GM23338 (cell line): ENCODE data around the gene SHISA9. TPM values are rescaled to one million over a fixed set of nuclear protein-coding genes. Genes with fewer than 3 reads are reported as not detected.

Experiments used
- ATAC-seq: fragments of 200-7000 bp; cut with Tn5 transposase; 3 replicates; pipeline ENCODE4 v1.9.1; 2020
- DNase-seq: peaks from one replicate; pipeline ENCODE4 v3.0.0-alpha.2; 2015; ENCODE audit warnings: low spot score
- H2AFZ ChIP-seq: fragments of 200-600 bp; sonication (generic); 2 replicates; pipeline ENCODE4 v1.8.0; 2016; ENCODE audit warnings: antibody characterized with exemption, mild to moderate bottlenecking, moderate library complexity
- H3F3A ChIP-seq: fragments of 200-600 bp; sonication (generic); replicated peaks from 2 replicates; pipeline ENCODE4 v1.8.0; 2017; ENCODE audit warnings: antibody characterized with exemption, mixed run types, low read depth
- H3K27ac ChIP-seq: fragments of 200-600 bp; sonication (generic); 2 replicates; pipeline ENCODE4 v1.6.1; 2016; ENCODE audit warnings: low read depth
- H3K27me3 ChIP-seq: fragments of 200-600 bp; sonication (generic); 2 replicates; pipeline ENCODE4 v1.8.0; 2016; ENCODE audit warnings: mild to moderate bottlenecking, mixed run types, moderate library complexity; ENCODE audit not compliant: insufficient read depth
- H3K36me3 ChIP-seq: fragments of 200-600 bp; sonication (generic); 2 replicates; pipeline ENCODE4 v1.8.0; 2016; ENCODE audit warnings: mild to moderate bottlenecking; ENCODE audit not compliant: insufficient read depth
- H3K4me1 ChIP-seq: fragments of 200-600 bp; sonication (generic); 2 replicates; pipeline ENCODE4 v1.8.0; 2016; ENCODE audit warnings: mild to moderate bottlenecking, moderate library complexity; ENCODE audit not compliant: insufficient read depth
- H3K4me2 ChIP-seq: fragments of 200-600 bp; sonication (generic); 2 replicates; pipeline ENCODE4 v1.7.1; 2017; ENCODE audit warnings: mixed run types
- H3K4me3 ChIP-seq: fragments of 200-600 bp; sonication (generic); 2 replicates; pipeline ENCODE4 v1.6.1; 2016; ENCODE audit warnings: mixed run types
- H3K79me2 ChIP-seq: fragments of 200-600 bp; sonication (generic); replicated peaks from 2 replicates; pipeline ENCODE4 v1.8.0; 2017; ENCODE audit warnings: mild to moderate bottlenecking; ENCODE audit not compliant: insufficient read depth
- H3K9me2 ChIP-seq: fragments of 200-600 bp; sonication (generic); 2 replicates; pipeline ENCODE4 v1.8.0; 2017; ENCODE audit not compliant: insufficient read depth
- H4K20me1 ChIP-seq: fragments of 200-600 bp; sonication (generic); replicated peaks from 2 replicates; pipeline ENCODE4 v1.8.0; 2017; ENCODE audit warnings: mild to moderate bottlenecking; ENCODE audit not compliant: insufficient read depth
- H3K27ac Mint-ChIP-seq: 2 replicates; pipeline ENCODE4 v1.8.0; 2020; ENCODE audit warnings: inconsistent platforms, mild to moderate bottlenecking, moderate library complexity, mixed read lengths
- H3K27me3 Mint-ChIP-seq: 3 replicates; pipeline ENCODE4 v1.8.0; 2022; ENCODE audit warnings: low read depth, mild to moderate bottlenecking, moderate library complexity, mixed read lengths, inconsistent platforms; ENCODE audit not compliant: insufficient read depth, poor library complexity
- H3K36me3 Mint-ChIP-seq: 3 replicates; pipeline ENCODE4 v1.8.0; 2021; ENCODE audit warnings: low read depth, mild to moderate bottlenecking, inconsistent platforms, moderate library complexity, mixed read lengths
- H3K4me1 Mint-ChIP-seq: 3 replicates; pipeline ENCODE4 v1.8.0; 2020; ENCODE audit warnings: mild to moderate bottlenecking, inconsistent platforms, mixed read lengths
- H3K4me3 Mint-ChIP-seq: 3 replicates; pipeline ENCODE4 v1.8.0; 2021; ENCODE audit warnings: moderate library complexity, mild to moderate bottlenecking, inconsistent platforms, mixed read lengths
- H3K9me3 Mint-ChIP-seq: 3 replicates; pipeline ENCODE4 v1.8.0; 2020; ENCODE audit warnings: moderate library complexity, mild to moderate bottlenecking, inconsistent platforms, mixed read lengths
- CREB1 ChIP-seq: fragments of 250-450 bp; sonication (Bioruptor Pico); IDR thresholded peaks from 2 replicates; pipeline ENCODE4 v1.5.0; 2020; ENCODE audit warnings: low read depth, mild to moderate bottlenecking, moderate library complexity
- EZH2 ChIP-seq: fragments of 200-600 bp; sonication (generic); IDR thresholded peaks from one replicate; pipeline ENCODE4 v1.8.0; 2017; ENCODE audit warnings: antibody characterized with exemption, mild to moderate bottlenecking, low read depth; ENCODE audit not compliant: unreplicated experiment
- EZH2phosphoT487 ChIP-seq: fragments of 200-600 bp; sonication (generic); IDR thresholded peaks from one replicate; pipeline ENCODE4 v1.8.1; 2018; ENCODE audit warnings: antibody characterized with exemption; ENCODE audit not compliant: unreplicated experiment
- JUNB ChIP-seq: IDR thresholded peaks from one replicate; pipeline ENCODE4 v1.6.1; 2016; ENCODE audit warnings: antibody characterized with exemption; ENCODE audit not compliant: unreplicated experiment
- NANOG ChIP-seq: IDR thresholded peaks from 2 replicates; pipeline ENCODE4 v1.6.1; 2016; ENCODE audit warnings: antibody characterized with exemption, borderline replicate concordance
- POLR2AphosphoS5 ChIP-seq: IDR thresholded peaks from 2 replicates; pipeline ENCODE4 v1.6.1; 2016; ENCODE audit warnings: antibody characterized with exemption, low read depth
- REST ChIP-seq: IDR thresholded peaks from one replicate; pipeline ENCODE4 v1.6.1; 2018; ENCODE audit warnings: antibody characterized with exemption; ENCODE audit not compliant: unreplicated experiment
- STAT1 ChIP-seq: IDR thresholded peaks from one replicate; pipeline ENCODE4 v1.6.1; 2016; ENCODE audit warnings: antibody characterized with exemption; ENCODE audit not compliant: unreplicated experiment
- ZNF114 ChIP-seq: fragments of 250-450 bp; sonication (Bioruptor Pico); IDR thresholded peaks from 2 replicates; pipeline ENCODE4 v1.5.0; 2020; ENCODE audit warnings: mild to moderate bottlenecking, moderate library complexity
- ZNF331 ChIP-seq: fragments of 250-450 bp; sonication (Bioruptor Pico); IDR thresholded peaks from 2 replicates; pipeline ENCODE4 v1.5.0; 2020; ENCODE audit warnings: low read depth, mild to moderate bottlenecking, moderate library complexity
- polyA plus RNA-seq: library from polyadenylated mRNA; unstranded; fragments of >200 nt; fragmentation: Nextera tagmentation; extraction: Ambion mirVana; gene quantifications from 2 replicates; pipeline ENCODE4 v1.2.1, GENCODE V29; 2016
- total RNA-seq: library from RNA; depleted of rRNA; stranded (reverse); fragments of >200 nt; shearing (Covaris generic); gene quantifications from 2 replicates; pipeline ENCODE4 v1.2.3, GENCODE V29; 2014
- TF ChIP-seq, protein P1 (sequence below), 2 experiments: fragments of 200-600 bp in 1 of 2; sonication (generic) in 1 of 2; conservative IDR thresholded peaks; 2 replicates each; pipeline versions ENCODE4 v1.5.1 to v1.6.1; 2016 to 2017; ENCODE audit warnings: antibody characterized with exemption in 2 of 2, low read depth in 2 of 2, mild to moderate bottlenecking in 2 of 2, moderate library complexity in 1 of 2
- TF ChIP-seq, protein P2 (sequence below): IDR thresholded peaks from 2 replicates; pipeline ENCODE4 v1.6.1; 2016; ENCODE audit warnings: antibody characterized with exemption
- TF ChIP-seq, protein P3 (sequence below): fragments of 250-450 bp; sonication (Bioruptor Pico); IDR thresholded peaks from 2 replicates; pipeline ENCODE4 v1.5.0; 2020; ENCODE audit warnings: mild to moderate bottlenecking, moderate library complexity

The SHISA9 gene
- total and polyA plus RNA-seq, 2 experiments from 2014 or later = 10.4 to 45.6 TPM

GRCh38 chr16:12862327-12862726 lies 39.1 kb upstream of the SHISA9 start:
- no peak overlapping the region for H3K4me3 ChIP-seq
- no peak for TF ChIP-seq REST
- TF ChIP-seq JUNB = no peak
- no peak for TF ChIP-seq EZH2phosphoT487
- no peak for TF ChIP-seq ZNF331 (CRISPR knock-in tag)
- no peak for TF ChIP-seq POLR2AphosphoS5
- TF ChIP-seq ZNF114 (CRISPR knock-in tag) = no peak
- no peak for TF ChIP-seq STAT1
- TF ChIP-seq, protein P1, sequence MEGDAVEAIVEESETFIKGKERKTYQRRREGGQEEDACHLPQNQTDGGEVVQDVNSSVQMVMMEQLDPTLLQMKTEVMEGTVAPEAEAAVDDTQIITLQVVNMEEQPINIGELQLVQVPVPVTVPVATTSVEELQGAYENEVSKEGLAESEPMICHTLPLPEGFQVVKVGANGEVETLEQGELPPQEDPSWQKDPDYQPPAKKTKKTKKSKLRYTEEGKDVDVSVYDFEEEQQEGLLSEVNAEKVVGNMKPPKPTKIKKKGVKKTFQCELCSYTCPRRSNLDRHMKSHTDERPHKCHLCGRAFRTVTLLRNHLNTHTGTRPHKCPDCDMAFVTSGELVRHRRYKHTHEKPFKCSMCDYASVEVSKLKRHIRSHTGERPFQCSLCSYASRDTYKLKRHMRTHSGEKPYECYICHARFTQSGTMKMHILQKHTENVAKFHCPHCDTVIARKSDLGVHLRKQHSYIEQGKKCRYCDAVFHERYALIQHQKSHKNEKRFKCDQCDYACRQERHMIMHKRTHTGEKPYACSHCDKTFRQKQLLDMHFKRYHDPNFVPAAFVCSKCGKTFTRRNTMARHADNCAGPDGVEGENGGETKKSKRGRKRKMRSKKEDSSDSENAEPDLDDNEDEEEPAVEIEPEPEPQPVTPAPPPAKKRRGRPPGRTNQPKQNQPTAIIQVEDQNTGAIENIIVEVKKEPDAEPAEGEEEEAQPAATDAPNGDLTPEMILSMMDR (conservative IDR thresholded peaks at IDR 0.05; ENCODE audit: low read depth in 2 of 2) = no peak
- TF ChIP-seq, protein P2, sequence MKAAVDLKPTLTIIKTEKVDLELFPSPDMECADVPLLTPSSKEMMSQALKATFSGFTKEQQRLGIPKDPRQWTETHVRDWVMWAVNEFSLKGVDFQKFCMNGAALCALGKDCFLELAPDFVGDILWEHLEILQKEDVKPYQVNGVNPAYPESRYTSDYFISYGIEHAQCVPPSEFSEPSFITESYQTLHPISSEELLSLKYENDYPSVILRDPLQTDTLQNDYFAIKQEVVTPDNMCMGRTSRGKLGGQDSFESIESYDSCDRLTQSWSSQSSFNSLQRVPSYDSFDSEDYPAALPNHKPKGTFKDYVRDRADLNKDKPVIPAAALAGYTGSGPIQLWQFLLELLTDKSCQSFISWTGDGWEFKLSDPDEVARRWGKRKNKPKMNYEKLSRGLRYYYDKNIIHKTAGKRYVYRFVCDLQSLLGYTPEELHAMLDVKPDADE = no peak
- no peak for TF ChIP-seq CREB1
- TF ChIP-seq EZH2 = no peak
- TF ChIP-seq, protein P3, sequence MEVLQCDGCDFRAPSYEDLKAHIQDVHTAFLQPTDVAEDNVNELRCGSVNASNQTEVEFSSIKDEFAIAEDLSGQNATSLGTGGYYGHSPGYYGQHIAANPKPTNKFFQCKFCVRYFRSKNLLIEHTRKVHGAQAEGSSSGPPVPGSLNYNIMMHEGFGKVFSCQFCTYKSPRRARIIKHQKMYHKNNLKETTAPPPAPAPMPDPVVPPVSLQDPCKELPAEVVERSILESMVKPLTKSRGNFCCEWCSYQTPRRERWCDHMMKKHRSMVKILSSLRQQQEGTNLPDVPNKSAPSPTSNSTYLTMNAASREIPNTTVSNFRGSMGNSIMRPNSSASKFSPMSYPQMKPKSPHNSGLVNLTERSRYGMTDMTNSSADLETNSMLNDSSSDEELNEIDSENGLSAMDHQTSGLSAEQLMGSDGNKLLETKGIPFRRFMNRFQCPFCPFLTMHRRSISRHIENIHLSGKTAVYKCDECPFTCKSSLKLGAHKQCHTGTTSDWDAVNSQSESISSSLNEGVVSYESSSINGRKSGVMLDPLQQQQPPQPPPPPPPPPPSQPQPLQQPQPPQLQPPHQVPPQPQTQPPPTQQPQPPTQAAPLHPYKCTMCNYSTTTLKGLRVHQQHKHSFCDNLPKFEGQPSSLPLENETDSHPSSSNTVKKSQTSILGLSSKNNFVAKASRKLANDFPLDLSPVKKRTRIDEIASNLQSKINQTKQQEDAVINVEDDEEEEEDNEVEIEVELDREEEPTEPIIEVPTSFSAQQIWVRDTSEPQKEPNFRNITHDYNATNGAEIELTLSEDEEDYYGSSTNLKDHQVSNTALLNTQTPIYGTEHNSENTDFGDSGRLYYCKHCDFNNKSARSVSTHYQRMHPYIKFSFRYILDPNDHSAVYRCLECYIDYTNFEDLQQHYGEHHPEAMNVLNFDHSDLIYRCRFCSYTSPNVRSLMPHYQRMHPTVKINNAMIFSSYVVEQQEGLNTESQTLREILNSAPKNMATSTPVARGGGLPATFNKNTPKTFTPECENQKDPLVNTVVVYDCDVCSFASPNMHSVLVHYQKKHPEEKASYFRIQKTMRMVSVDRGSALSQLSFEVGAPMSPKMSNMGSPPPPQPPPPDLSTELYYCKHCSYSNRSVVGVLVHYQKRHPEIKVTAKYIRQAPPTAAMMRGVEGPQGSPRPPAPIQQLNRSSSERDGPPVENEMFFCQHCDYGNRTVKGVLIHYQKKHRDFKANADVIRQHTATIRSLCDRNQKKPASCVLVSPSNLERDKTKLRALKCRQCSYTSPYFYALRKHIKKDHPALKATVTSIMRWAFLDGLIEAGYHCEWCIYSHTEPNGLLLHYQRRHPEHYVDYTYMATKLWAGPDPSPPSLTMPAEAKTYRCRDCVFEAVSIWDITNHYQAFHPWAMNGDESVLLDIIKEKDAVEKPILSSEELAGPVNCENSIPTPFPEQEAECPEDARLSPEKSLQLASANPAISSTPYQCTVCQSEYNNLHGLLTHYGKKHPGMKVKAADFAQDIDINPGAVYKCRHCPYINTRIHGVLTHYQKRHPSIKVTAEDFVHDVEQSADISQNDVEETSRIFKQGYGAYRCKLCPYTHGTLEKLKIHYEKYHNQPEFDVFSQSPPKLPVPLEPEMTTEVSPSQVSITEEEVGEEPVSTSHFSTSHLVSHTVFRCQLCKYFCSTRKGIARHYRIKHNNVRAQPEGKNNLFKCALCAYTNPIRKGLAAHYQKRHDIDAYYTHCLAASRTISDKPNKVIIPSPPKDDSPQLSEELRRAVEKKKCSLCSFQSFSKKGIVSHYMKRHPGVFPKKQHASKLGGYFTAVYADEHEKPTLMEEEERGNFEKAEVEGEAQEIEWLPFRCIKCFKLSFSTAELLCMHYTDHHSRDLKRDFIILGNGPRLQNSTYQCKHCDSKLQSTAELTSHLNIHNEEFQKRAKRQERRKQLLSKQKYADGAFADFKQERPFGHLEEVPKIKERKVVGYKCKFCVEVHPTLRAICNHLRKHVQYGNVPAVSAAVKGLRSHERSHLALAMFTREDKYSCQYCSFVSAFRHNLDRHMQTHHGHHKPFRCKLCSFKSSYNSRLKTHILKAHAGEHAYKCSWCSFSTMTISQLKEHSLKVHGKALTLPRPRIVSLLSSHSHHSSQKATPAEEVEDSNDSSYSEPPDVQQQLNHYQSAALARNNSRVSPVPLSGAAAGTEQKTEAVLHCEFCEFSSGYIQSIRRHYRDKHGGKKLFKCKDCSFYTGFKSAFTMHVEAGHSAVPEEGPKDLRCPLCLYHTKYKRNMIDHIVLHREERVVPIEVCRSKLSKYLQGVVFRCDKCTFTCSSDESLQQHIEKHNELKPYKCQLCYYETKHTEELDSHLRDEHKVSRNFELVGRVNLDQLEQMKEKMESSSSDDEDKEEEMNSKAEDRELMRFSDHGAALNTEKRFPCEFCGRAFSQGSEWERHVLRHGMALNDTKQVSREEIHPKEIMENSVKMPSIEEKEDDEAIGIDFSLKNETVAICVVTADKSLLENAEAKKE (CRISPR knock-in tag) = no peak
- no peak for TF ChIP-seq NANOG
- H3K36me3 Mint-ChIP-seq = no peaks in the 10 kb centered on the region; the same call in 2 of the 3 replicates
- no peaks in the 10 kb centered on the region for H3F3A ChIP-seq
- no peak overlapping the region for H2AFZ ChIP-seq
- H3K4me2 ChIP-seq = no peak overlapping the region
- H3K27me3 ChIP-seq = no peaks in the 10 kb centered on the region
- no peaks in the 10 kb centered on the region for H3K4me1 ChIP-seq
- H3K9me3 Mint-ChIP-seq = peaks cover 3% of the 10 kb centered on the region; the same call in 1 of the 3 replicates
- no peaks in the 10 kb centered on the region for H4K20me1 ChIP-seq
- H3K36me3 ChIP-seq = no peaks in the 10 kb centered on the region
- 0 out of 2 replicates have a peak, but pooled peaks cover 10% of the 10 kb centered on the region for H3K9me2 ChIP-seq
- no peak for DNase-seq
- H3K27ac ChIP-seq = no peak overlapping the region
- H3K4me1 Mint-ChIP-seq = no peaks in the 10 kb centered on the region
- H3K27ac Mint-ChIP-seq = no peak overlapping the region
- no peak overlapping the region for H3K4me3 Mint-ChIP-seq
- no peak for ATAC-seq
- no peaks in the 10 kb centered on the region for H3K79me2 ChIP-seq
- peaks cover 1% of the 10 kb centered on the region for H3K27me3 Mint-ChIP-seq
